Stimulated activated CD4-positive, alpha-beta T cell treated with anti-CD3 and anti-CD28 coated beads, TNF-alpha, amount 100 ng/mL, for 1 hour (primary cell): Measurements from ENCODE around the gene LRTM1.

Experiments used
- DNase-seq, 3 donors: peaks; one replicate each; pipeline ENCODE4 v3.0.0-alpha.2; 2020; ENCODE audit warnings: low read depth in 3 of 3, low spot score in 1 of 3

Gene LRTM1

DNA sequence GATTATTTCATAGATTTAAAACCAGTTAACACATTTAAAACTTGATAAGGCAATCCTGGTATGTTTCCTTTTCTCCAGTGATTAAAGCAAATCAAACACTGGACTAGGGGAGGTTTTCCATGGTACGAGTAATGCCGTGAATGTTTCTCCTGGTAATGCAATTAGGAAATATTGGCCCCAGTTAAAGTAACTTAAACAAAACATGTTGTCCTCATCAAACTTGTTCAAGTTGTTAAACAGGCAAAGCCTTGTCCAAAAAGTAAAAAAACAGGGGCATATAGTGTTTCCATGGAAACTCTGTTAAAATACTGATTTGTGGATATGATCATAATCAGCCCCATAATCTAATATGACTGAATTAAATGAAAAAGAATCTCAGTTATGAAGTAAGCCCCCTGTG is 13.1 kb upstream of the LRTM1 start:
- no peak for DNase-seq

DNA sequence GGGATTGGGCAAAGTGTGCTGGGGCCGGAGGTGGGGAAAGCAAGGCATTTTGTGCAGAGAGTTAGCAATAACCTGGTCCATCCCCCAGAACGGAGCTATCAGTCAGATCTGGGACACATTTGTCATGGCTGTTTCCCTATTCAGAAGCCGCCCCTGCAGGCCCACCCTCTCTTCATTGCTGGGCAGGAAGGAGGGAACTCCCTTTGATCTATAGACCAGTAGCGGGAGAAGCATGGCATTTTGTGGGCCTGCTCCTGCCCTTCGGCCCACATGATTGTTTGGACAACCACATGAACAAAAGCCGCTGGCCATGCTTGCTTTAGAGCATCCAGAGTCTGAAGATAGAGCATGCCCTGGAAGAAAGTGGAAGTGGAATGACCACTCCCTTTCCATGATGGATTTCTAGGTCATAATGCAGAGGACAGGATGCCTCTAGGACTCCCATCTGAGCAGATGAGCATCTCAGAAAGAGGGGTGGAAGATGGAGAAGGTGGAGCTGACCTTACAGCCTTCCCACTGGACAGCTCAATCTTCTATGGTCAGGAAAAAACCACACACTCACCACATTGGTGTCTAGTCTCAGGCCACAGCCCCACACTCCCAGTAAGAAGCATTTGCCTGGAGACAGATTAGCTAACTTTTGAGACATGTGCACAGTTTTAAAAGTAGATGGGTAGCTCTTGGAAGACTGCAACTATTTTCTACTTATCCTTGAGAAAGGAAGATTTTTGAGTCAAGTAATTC is 11.9 kb upstream of the LRTM1 start:
- no peak for DNase-seq

DNA sequence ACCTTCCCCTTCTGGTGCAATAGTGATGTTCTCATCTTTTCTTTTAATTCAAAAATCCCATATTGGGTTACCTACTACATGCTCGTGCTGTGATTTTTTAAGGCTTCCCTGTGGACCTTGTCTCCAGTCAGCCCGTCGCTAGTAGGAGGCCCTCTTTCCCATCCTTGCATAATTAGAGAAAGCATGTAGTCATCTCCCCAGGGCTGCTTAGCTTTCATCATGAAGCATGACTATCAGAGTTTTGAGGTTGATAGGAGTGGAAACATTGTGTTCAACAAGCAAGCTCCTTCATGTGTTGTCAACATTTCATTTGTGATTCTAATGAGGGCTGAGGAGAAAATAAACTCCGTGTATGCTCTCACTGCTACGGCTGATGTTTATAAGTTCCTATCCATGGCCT is 8.7 kb upstream of the LRTM1 start:
- no peak for DNase-seq

DNA sequence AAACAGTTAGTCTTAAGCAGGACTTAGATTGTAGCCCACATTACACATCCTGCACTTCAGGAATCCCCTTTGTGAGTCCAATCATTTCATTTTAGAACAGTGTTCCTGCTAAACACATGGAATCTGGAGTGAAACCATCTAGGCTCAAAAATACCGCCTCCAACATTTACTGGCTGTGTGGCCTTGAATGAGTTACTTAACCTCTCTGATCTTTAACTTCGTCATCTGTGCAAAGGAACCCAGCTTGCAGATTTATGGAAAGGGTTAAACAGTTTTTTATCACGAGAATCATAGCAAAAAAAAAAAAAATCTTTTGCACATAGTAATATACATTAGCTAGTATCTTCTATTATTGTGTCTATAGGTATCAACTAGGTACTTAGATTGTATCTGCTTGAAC is 8.0 kb upstream of the LRTM1 start:
- no peak for DNase-seq

DNA sequence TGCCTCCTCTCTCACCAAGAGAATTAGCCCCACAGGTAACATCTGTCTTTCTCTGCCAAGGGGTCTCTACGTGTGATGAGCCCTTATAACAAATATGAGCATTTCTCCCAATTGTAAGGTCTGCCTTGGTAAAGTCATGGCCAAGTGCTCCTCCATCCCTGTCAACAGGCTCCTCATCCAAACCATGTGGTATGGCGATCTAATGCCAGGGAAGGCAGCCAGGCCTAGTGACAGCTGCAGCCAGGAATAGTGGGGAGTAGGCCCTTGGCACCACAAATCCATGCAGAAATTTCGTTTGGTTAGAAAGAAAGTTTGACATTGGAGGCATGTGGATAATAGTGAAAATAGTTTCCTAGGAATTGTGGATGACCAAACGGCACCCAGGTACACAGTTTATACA is 4.7 kb upstream of the LRTM1 start:
- no peak for DNase-seq

DNA sequence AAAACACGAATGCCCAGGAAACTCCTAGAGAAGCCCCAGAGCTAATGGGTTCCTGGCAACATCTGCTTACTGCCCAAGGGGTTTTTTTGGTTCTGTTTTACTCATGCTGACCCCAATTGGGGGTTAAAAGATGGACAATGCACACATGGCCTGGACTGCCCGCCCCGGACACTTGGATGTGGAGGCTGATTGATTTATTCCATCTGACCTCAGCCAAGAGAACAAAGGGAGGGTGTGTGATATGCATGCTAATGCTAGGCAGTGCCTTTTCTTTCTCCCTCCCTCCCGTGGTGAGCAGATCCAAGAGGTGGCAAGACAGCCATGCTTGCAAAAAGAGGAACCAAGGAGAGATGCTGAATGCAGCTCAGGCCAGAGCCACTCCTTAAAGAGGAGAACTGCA is 3.3 kb upstream of the LRTM1 start:
- DNase-seq, result no peak

DNA sequence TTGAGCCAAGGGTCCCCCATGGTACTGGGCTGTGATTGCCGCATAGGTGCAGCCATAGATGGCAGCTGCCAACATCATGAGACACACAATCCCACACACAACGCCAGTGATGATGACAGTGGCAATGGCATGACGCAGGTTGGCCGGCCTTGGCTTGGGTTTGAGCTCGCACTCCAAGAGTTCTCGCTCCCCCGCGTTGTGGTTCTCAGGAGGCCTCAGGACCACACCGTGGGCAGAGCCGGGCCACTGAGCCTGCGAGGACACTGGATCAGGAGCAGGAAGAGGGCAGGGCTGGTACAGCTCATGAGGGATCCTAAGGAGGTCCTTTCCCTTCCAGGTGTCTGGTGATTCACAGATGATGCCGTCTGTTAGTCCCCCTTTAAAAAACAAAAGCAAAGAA is 9.3 kb downstream of the LRTM1 start:
- no peak for DNase-seq

DNA sequence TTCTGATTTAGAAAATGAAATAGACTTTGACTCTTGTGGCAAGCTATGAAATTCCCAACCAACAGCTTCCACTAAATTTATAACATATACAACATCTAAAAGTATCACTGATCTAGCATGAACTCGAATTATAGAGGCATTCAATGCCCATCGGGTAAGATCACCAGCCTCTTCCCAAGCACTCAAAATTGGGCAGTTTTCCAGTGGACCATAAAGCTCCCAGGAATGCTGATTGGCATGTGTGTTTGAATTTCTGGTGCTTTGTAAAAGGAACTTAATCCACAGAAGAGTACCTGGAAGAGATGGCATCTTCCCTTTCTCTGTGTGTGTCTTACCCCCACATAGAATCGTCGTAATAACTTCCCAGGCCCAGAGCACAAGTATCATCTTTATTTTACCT is 10.0 kb downstream of the LRTM1 start:
- DNase-seq, result no peak

DNA sequence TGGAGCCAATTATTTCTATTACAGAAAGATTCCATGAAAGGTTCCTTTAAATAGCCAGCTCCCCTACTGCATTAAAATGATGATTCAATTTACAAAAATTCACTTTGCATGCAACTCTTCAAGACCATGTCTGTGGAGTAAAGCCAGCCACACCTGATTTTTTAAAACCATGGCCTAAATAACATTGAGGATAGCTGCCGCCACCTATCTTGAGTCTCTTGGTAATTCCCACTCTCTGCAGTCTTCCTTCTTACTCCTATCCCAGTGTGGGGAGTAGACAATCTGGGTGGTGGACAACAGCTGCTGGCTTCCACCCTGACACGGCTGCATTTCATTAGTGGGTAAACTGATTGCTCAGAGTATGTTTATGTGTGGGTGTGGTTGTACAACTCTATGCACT is 10.7 kb downstream of the LRTM1 start:
- no peak for DNase-seq

DNA sequence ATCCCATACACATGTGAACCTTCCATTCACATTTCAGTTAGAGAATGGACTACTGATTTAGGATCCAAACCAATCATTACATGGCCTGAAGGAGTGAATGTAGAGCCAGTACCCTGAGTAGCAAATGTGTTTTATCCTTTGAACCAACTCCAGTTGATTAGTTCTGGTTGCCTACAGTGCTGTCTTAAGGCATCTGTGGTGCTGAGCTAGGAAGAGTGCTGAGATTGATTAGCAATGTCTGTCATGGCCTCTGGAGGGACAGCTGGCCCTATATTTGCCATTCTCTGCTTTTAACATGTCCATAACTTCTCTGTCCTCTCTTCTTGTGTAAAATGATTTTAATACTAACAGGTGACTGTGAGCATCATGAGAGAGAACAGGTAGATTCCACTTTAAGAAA is 11.1 kb downstream of the LRTM1 start:
- no peak for DNase-seq

DNA sequence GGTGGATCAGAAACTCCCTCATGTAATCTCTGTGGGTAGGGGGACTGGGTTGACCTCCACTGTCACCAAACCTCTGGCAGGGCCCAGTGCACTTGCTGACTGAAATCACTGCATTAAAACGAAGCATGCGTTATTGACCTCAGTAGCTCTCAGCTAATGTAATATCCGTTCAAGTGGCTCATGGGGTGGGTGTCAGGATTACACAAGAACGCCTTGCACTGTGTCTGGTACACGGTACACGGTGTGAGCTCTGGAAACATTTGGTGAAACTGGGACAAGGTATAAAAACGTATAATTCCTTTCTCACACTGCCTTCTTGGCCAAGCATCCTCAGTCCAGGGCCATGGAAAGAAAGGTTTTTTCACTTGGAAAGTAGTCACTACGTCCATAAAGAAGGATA is 11.9 kb downstream of the LRTM1 start:
- no peak for DNase-seq

DNA sequence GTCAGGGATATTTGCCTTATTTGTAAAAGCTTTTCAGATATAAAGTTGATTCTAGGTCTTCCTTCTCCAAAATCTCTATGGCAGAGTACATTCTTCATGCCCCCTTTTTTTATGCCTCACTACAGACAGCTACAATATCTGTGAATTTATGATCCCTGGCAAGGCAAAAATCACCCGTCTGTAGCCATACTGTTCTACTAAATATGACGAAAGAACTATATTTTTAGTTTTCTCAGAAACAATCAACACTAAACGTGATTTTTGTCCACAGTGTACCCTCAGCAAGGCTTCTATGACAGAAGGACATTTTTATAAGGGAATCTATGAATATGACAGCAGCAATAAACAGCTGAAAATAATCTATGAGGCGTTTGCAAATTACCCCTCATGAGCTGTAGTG is 12.7 kb downstream of the LRTM1 start:
- DNase-seq, result no peak

DNA sequence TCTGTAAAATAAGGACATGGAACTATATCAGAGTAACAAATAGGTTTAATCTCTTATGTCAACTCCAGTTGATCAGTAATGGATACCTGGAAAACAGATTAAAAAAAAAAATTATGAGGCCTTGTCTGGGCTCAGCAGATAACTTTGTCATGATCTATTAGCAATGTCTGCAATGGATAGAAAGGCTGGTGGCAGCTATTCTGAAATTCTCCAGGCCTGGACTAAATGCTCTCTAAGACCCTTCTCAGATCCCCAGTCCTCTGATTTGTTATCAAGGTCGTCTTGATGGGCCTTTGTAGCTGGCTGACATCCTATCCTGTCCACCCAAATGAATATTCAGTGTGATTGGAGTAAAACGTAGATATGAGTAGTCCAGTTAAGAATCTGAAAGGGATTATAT is 13.7 kb downstream of the LRTM1 start:
- no peak for DNase-seq

DNA sequence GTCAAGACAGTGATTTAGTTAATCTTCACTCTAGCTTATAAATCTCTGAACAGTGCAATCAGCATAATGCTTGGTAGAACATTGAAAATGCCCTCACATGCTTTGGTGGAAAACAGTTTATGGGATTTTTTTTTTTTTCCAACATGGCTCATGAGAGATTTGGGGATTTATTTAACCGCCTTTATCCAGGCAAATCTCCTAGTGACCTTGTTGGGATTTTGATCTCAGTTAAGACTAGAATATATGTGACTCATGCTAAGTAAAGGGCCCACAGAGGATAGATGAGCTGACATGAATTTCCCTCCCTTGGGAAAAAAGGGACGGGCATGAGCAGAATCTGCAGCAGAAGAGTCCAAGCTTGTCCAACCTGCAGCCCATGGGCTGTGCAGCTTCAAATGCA is 18.7 kb downstream of the LRTM1 start:
- no peak for DNase-seq

DNA sequence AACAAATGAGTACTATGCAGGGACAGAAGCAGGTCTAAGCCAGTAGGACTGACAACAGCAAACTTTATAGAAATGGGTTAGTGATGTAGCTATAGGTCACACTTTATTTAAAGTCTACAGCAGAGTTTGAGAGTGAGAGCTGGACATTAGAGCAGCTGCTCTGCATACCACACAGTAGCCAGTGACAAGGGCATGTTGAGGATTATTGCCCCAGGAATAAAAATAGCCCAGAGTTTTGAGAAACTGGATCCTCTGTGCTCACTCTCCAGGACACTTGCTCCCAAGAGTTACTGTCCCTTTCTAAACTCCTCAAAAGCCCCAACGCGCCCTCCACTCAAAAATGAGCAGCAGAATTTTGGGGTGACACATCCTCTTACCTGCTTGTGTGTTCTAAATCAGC is 21.1 kb downstream of the LRTM1 start:
- no peak for DNase-seq

DNA sequence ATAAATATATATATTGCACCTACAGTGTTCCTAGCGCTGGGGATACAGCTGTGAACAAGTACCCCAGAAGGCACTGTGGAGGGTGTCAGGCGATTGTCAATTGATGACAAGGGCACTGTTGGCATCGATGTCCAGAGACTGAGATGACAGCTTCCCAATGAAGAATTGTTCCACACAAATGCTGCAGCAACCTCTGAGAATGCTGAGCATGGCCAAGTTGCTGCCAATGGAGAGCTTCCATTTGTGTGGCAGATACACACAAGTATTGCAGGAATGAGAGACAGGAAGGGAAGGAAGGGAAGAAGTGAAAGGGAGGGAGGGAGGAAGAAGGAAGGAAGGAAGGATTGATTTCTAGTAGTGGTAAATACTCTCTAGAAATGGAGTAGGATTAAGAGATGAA is 21.9 kb downstream of the LRTM1 start:
- DNase-seq, result no peak

DNA sequence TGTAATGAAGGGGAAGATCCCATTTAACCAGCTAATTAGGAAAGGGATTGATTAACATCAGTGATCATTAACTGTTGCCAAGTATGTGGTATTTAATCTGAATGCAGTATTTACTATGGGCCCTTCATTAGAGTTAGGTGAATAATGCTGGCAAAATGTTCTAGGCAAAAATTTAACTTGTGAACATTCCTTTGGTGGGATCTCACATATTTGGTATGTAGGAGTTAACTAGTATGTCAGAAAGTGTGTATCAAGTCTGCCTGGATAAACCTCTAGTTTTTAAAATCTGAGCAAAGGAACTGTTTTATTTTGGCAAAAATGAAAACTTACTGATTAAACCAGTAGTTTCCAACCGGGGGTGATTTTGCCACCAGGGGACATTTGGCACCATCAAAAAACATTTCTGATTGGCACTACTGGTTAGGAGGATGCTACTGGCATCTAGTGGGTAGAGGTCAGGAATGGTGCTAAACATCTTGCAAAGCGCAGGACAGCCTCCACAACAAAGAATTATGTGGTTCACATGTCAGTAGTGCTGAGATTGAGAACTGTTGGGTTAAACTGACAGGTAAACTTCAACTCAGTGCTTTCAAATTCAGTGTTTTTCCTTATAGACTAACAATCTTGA is 22.5 kb downstream of the LRTM1 start:
- no peak for DNase-seq

DNA sequence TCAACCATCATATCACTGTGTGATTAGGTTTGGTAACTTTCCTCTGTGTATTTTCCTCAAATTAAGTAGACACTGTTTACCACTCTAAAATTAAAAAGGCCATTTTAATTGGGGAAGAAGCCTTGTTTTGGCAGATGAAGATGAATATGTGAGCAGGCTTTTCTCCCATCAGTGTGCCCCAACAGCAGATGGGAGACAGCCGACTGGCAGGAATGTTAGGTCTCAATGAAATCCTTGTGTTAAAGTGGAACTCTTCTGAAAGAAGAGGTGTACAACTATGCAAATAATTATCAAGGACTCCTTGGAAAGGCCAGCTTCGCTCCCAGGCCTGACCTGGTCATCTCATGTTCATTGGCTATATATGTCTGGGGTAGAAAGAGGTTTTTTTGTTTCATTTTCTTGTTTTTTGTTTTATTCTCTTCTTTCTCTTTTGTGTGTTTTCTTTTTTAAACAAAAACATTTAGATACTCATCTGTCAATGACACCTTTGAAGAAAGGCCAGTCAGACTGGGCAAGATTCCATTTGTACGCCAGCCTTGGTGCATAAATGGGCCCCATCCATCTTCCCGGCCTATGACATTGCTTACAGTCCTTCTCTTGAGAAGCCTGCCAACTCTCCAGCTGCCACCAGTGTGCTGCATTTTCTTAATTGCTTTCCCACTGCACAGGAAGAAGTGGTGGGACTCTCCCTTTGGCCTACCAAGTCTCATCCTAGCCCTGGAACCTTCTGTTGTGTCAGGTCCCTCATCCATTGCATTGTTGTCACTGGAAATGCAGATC is 25.8 kb downstream of the LRTM1 start:
- DNase-seq, result no peak

DNA sequence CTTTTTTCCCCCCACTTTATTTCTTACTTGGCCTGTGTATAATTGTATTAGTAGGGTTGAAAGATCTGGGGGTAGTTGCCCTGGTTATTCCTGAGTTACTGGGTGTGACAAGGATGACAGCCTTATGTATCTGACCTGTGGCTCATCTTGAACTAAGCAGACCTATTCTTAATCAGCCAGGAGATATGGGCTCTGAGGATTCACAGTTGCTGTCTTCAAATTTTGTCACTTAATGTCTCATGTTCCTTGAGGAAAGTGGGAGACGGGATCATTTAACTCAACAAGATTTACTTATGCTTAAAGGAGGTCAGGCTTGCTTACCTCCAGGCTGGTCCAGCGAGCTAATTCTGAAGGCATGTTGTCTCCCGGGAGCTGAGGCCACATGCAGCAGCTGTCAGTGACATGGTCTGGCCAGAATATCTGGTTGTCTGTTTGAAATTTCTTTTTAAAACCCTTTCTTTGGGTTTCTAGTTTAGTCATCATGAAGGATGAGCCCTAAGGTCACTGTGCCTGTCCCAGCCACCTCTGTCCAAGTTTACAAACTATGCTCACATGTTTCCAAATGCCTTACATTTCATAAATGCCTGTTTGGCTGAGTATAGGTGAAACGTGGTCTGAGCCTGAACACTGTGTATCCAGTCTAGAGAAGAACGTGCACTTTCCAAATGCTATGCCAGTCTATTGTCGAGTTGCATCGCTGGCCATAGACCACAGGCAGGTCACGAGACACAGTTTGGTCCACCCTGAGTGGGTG is 26.8 kb downstream of the LRTM1 start:
- no peak for DNase-seq

DNA sequence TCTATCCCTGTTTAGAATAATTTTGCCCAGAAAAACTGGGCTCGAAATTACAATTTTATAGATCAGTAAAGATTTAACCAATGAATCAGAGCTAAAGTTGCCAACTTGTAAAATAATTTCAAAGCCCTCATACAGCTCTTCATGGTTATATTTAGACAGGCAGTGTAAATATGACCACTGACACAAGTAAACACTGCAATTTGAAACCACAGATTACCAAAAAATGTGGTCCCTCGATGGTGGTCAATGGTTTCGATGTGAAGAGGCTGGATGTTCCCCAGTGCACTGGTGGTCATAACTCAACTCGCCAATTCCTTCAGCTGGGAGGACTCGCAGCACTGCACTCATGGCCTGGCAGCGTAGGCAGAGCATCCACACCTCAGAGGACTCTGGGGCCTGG is 28.6 kb downstream of the LRTM1 start:
- DNase-seq, result no peak

DNA sequence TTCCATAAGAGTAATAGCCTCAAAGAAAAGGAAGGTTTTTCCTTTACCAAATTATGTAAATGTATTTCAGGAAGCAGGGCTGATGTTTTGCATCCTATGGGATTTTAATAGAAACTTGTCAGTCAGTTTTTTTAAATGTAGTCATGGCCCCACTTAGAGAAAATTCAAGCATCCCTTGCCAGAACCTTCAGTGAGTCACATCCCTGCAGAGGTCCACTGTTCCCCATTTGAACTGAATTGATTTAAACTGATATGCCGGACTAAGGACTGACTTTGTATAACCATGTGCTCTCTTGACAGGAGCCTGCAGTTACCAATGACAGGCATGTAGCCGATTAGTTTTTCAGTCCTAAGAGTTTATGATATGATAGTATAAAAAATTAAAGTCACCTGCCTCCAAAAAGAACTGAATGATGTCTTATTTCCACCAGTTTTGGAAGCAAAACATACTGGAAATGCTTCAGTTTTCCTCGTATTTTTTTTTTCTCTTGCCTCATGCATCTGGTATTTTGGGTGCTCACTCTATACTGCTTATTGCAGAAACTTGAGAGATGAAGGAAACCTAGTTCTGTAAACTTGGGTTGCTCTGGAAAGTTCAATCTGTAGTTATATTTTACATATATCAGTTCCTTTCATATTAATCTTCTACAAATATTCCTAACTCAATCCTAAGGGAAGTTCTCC is 30.7 kb downstream of the LRTM1 start:
- DNase-seq, result no peak
